Measurements from ENCODE around the gene PACRG.

GRCh38 chr6:163085426-163085825 lies 357.7 kb downstream of the PACRG start:
- no peak for TF ChIP-seq ZNF671 (CRISPR knock-in tag; IDR thresholded peaks at IDR 0.05)
- no peak for TF ChIP-seq TEAD4 (CRISPR knock-in tag; IDR thresholded peaks at IDR 0.05)
- no peak for TF ChIP-seq ZBTB21 (CRISPR knock-in tag; IDR thresholded peaks at IDR 0.05; ENCODE audit: borderline replicate concordance)
- no peak for TF ChIP-seq EMX1 (CRISPR knock-in tag; IDR thresholded peaks at IDR 0.05)
- TF ChIP-seq CTCF (IDR thresholded peaks at IDR 0.05), result no peak
- TF ChIP-seq MAX (CRISPR knock-in tag; IDR thresholded peaks at IDR 0.05), result no peak
- TF ChIP-seq ATF2 (CRISPR knock-in tag; IDR thresholded peaks at IDR 0.05; ENCODE audit: borderline replicate concordance, low read depth), result no peak
- no peak for TF ChIP-seq ZMAT4 (CRISPR knock-in tag; IDR thresholded peaks at IDR 0.05)
- no peak for TF ChIP-seq STAT6 (CRISPR knock-in tag; conservative IDR thresholded peaks at IDR 0.05; ENCODE audit: low read depth)
- no peak for TF ChIP-seq SMAD4 (CRISPR knock-in tag; IDR thresholded peaks at IDR 0.05)
- no peak for TF ChIP-seq PRRX2 (CRISPR knock-in tag; IDR thresholded peaks at IDR 0.05)
